ENCODE results near the gene RPL32. TPM values are rescaled to one million over a fixed set of nuclear protein-coding genes. Genes with fewer than 3 reads are reported as not detected.
"Not testable (repeated sequence)": the region's sequence is repeated elsewhere in the genome, so short reads cannot be mapped to it uniquely, and the experiment has no call there.

Gene RPL32
- polyA plus RNA-seq, 1 donor from 2014 or later, result 1,160 TPM

GRCh38 chr3:12841970-12842328, 584 bp upstream of the RPL32 start:
- TF ChIP-seq EP300 (conservative IDR thresholded peaks at IDR 0.05; ENCODE audit: poor library complexity, severe bottlenecking), result no peak
- TF ChIP-seq SMC3 (conservative IDR thresholded peaks at IDR 0.05; ENCODE audit: poor library complexity), result peak; percentile 32
- Histone ChIP-seq H3K9ac (ENCODE audit: low read length) (peak overlapping the region; percentile 18), H3K27ac (ENCODE audit: low read length) (peak overlapping the region; percentile 80), H3K36me3 (ENCODE audit: insufficient read depth, low read length) (no peaks in the 10 kb centered on the region), H3K4me2 (ENCODE audit: low read length) (no peak overlapping the region), H4K20me1 (ENCODE audit: insufficient read depth) (peaks cover 3% of the 10 kb centered on the region), H2AFZ (ENCODE audit: low read depth, low read length) (peak overlapping the region; percentile 51), H3K27me3 (ENCODE audit: insufficient read depth, low read depth, low read length) (no peaks in the 10 kb centered on the region), H3F3A (ENCODE audit: insufficient read depth, low read length, poor library complexity, severe bottlenecking) (no peaks in the 10 kb centered on the region), H3K79me2 (replicated peaks; ENCODE audit: insufficient read depth, low read length) (peaks cover 33% of the 10 kb centered on the region), H3K4me3 (ENCODE audit: low read length) (peak overlapping the region; percentile 99), H3K9me2 (ENCODE audit: insufficient read depth, low read length) (no peaks in the 10 kb centered on the region), H3K9me3 (ENCODE audit: low read length) (no peaks in the 10 kb centered on the region)

- no peaks in the 10 kb centered on the region for H3K9me3 ChIP-seq (ENCODE audit: low read length)
- peak overlapping the region; percentile 92 for H2AFZ ChIP-seq (ENCODE audit: low read depth, low read length)
- H3K27me3 ChIP-seq (ENCODE audit: insufficient read depth, low read depth, low read length), result no peaks in the 10 kb centered on the region
- TF ChIP-seq POLR2AphosphoS5 (IDR thresholded peaks at IDR 0.05) (no peak), SMC3 (conservative IDR thresholded peaks at IDR 0.05; ENCODE audit: poor library complexity) (peak; percentile 12)
- H3F3A ChIP-seq (ENCODE audit: insufficient read depth, low read length, poor library complexity, severe bottlenecking), result no peaks in the 10 kb centered on the region
- peaks cover 33% of the 10 kb centered on the region for H3K79me2 ChIP-seq (replicated peaks; ENCODE audit: insufficient read depth, low read length)
- H3K9me2 ChIP-seq (ENCODE audit: insufficient read depth, low read length), result no peaks in the 10 kb centered on the region
- H3K4me2 ChIP-seq (ENCODE audit: low read length), result peak overlapping the region; percentile 96
- H3K36me3 ChIP-seq (ENCODE audit: insufficient read depth, low read length), result no peaks in the 10 kb centered on the region
- H3K4me3 ChIP-seq (ENCODE audit: low read length), result peak overlapping the region; percentile 99
- H3K27ac ChIP-seq (ENCODE audit: low read length), result peak overlapping the region; percentile 80
- H4K20me1 ChIP-seq (ENCODE audit: insufficient read depth), result peaks cover 3% of the 10 kb centered on the region
- peak overlapping the region; percentile 89 for H3K9ac ChIP-seq (ENCODE audit: low read length)
Observed at GRCh38 chr3:12840591-12841148, 695 bp downstream of the RPL32 start.

- H3K9me2 ChIP-seq (ENCODE audit: insufficient read depth, low read length); H4K20me1 ChIP-seq (ENCODE audit: insufficient read depth); H2AFZ ChIP-seq (ENCODE audit: low read depth, low read length); H3K27ac ChIP-seq (ENCODE audit: low read length); H3K9me3 ChIP-seq (ENCODE audit: low read length); H3K27me3 ChIP-seq (ENCODE audit: insufficient read depth, low read depth, low read length); H3K36me3 ChIP-seq (ENCODE audit: insufficient read depth, low read length); H3F3A ChIP-seq (ENCODE audit: insufficient read depth, low read length, poor library complexity, severe bottlenecking): not testable (repeated sequence)
- Histone ChIP-seq H3K79me2 (replicated peaks; ENCODE audit: insufficient read depth, low read length) (peaks cover 33% of the 10 kb centered on the region), H3K4me2 (ENCODE audit: low read length) (peak overlapping the region; percentile 96), H3K4me3 (ENCODE audit: low read length) (peak overlapping the region; percentile 99), H3K9ac (ENCODE audit: low read length) (peak overlapping the region; percentile 89)
Observed at GRCh38 chr3:12840148-12840547, 1.2 kb downstream of the RPL32 start.

GRCh38 chr3:12839156-12839946, 2.0 kb downstream of the RPL32 start:
- Histone ChIP-seq H3K79me2 (replicated peaks; ENCODE audit: insufficient read depth, low read length) (peaks cover 33% of the 10 kb centered on the region), H3K9ac (ENCODE audit: low read length) (no peak overlapping the region), H4K20me1 (ENCODE audit: insufficient read depth) (peaks cover 3% of the 10 kb centered on the region), H3K36me3 (ENCODE audit: insufficient read depth, low read length) (no peaks in the 10 kb centered on the region), H3K4me3 (ENCODE audit: low read length) (peak overlapping the region; percentile 99), H3F3A (ENCODE audit: insufficient read depth, low read length, poor library complexity, severe bottlenecking) (no peaks in the 10 kb centered on the region), H3K9me3 (ENCODE audit: low read length) (no peaks in the 10 kb centered on the region), H3K4me2 (ENCODE audit: low read length) (no peak overlapping the region), H2AFZ (ENCODE audit: low read depth, low read length) (no peak overlapping the region), H3K9me2 (ENCODE audit: insufficient read depth, low read length) (no peaks in the 10 kb centered on the region), H3K27ac (ENCODE audit: low read length) (no peak overlapping the region), H3K27me3 (ENCODE audit: insufficient read depth, low read depth, low read length) (no peaks in the 10 kb centered on the region)
- TF ChIP-seq TAF1 (IDR thresholded peaks at IDR 0.05; ENCODE audit: low read depth), result no peak
- TF ChIP-seq SMC3 (conservative IDR thresholded peaks at IDR 0.05; ENCODE audit: poor library complexity), result no peak
